ENCODE measurements around the gene LRFN4.

Gene LRFN4

GRCh38 chr11:66881927-66882452, 25.1 kb downstream of the LRFN4 start:
- no peak overlapping the region for H3K27ac Mint-ChIP-seq

GRCh38 chr11:66882561-66883015, 25.7 kb downstream of the LRFN4 start:
- H3K27ac Mint-ChIP-seq: no peak overlapping the region
- peaks cover 3% of the 10 kb centered on the region for H3K36me3 Mint-ChIP-seq
- no peaks in the 10 kb centered on the region for H3K9me3 Mint-ChIP-seq (ENCODE audit: low read depth)
- no peaks in the 10 kb centered on the region for H3K27me3 Mint-ChIP-seq
- no peak overlapping the region for H3K4me3 Mint-ChIP-seq
- H3K4me1 Mint-ChIP-seq (ENCODE audit: low read depth): peaks cover 12% of the 10 kb centered on the region

More at GRCh38 chr11:66881927-66882452, 25.1 kb downstream of the LRFN4 start:
- no peak overlapping the region for H3K4me3 Mint-ChIP-seq
- peaks cover 3% of the 10 kb centered on the region for H3K36me3 Mint-ChIP-seq
- H3K4me1 Mint-ChIP-seq (ENCODE audit: low read depth): peaks cover 12% of the 10 kb centered on the region
- no peaks in the 10 kb centered on the region for H3K27me3 Mint-ChIP-seq
- H3K9me3 Mint-ChIP-seq (ENCODE audit: low read depth): no peaks in the 10 kb centered on the region

GRCh38 chr11:66883016-66883965, 26.4 kb downstream of the LRFN4 start:
- no peak overlapping the region for H3K27ac Mint-ChIP-seq
- H3K4me3 Mint-ChIP-seq: no peak overlapping the region
- H3K4me1 Mint-ChIP-seq (ENCODE audit: low read depth): peaks cover 12% of the 10 kb centered on the region
- peaks cover 3% of the 10 kb centered on the region for H3K36me3 Mint-ChIP-seq
- H3K9me3 Mint-ChIP-seq (ENCODE audit: low read depth): no peaks in the 10 kb centered on the region
- H3K27me3 Mint-ChIP-seq: no peaks in the 10 kb centered on the region

GRCh38 chr11:66884443-66884842, 27.6 kb downstream of the LRFN4 start:
- H3K36me3 Mint-ChIP-seq: peaks cover 3% of the 10 kb centered on the region
- H3K4me1 Mint-ChIP-seq (ENCODE audit: low read depth): peaks cover 12% of the 10 kb centered on the region
- H3K9me3 Mint-ChIP-seq (ENCODE audit: low read depth): no peaks in the 10 kb centered on the region
- H3K27ac Mint-ChIP-seq: no peak overlapping the region
- H3K27me3 Mint-ChIP-seq: no peaks in the 10 kb centered on the region
- H3K4me3 Mint-ChIP-seq: no peak overlapping the region

GRCh38 chr11:66885469-66885868, 28.6 kb downstream of the LRFN4 start:
- Mint-ChIP-seq H3K9me3 (ENCODE audit: low read depth) (no peaks in the 10 kb centered on the region), H3K27ac (no peak overlapping the region), H3K36me3 (peaks cover 3% of the 10 kb centered on the region), H3K4me1 (ENCODE audit: low read depth) (peaks cover 9% of the 10 kb centered on the region), H3K27me3 (no peaks in the 10 kb centered on the region), H3K4me3 (no peak overlapping the region)

GRCh38 chr11:66885950-66886440, 29.1 kb downstream of the LRFN4 start:
- Mint-ChIP-seq H3K27ac (no peak overlapping the region), H3K4me3 (no peak overlapping the region), H3K36me3 (peaks cover 3% of the 10 kb centered on the region), H3K27me3 (no peaks in the 10 kb centered on the region), H3K9me3 (ENCODE audit: low read depth) (no peaks in the 10 kb centered on the region), H3K4me1 (ENCODE audit: low read depth) (peaks cover 4% of the 10 kb centered on the region)

- peaks cover 3% of the 10 kb centered on the region for H3K36me3 Mint-ChIP-seq
- H3K27me3 Mint-ChIP-seq: no peaks in the 10 kb centered on the region
- peaks cover under 1% of the 10 kb centered on the region for H3K4me1 Mint-ChIP-seq (ENCODE audit: low read depth)
- H3K9me3 Mint-ChIP-seq (ENCODE audit: low read depth): no peaks in the 10 kb centered on the region
- no peak overlapping the region for H3K4me3 Mint-ChIP-seq
- H3K27ac Mint-ChIP-seq: no peak overlapping the region
Measured at GRCh38 chr11:66886671-66887221, 29.9 kb downstream of the LRFN4 start.

GRCh38 chr11:66887526-66887925, 30.7 kb downstream of the LRFN4 start:
- Mint-ChIP-seq H3K36me3 (peaks cover 3% of the 10 kb centered on the region), H3K9me3 (ENCODE audit: low read depth) (no peaks in the 10 kb centered on the region), H3K4me3 (no peak overlapping the region), H3K27me3 (no peaks in the 10 kb centered on the region), H3K4me1 (ENCODE audit: low read depth) (peaks cover 7% of the 10 kb centered on the region), H3K27ac (no peak overlapping the region)

GRCh38 chr11:66888282-66888681, 31.4 kb downstream of the LRFN4 start:
- no peaks in the 10 kb centered on the region for H3K27me3 Mint-ChIP-seq
- no peak overlapping the region for H3K4me3 Mint-ChIP-seq
- H3K4me1 Mint-ChIP-seq (ENCODE audit: low read depth): peaks cover 7% of the 10 kb centered on the region
- peaks cover 3% of the 10 kb centered on the region for H3K36me3 Mint-ChIP-seq
- H3K9me3 Mint-ChIP-seq (ENCODE audit: low read depth): no peaks in the 10 kb centered on the region
- no peak overlapping the region for H3K27ac Mint-ChIP-seq

GRCh38 chr11:66889960-66890359, 33.1 kb downstream of the LRFN4 start:
- no peak overlapping the region for H3K4me3 Mint-ChIP-seq
- H3K27ac Mint-ChIP-seq: no peak overlapping the region
- H3K27me3 Mint-ChIP-seq: no peaks in the 10 kb centered on the region
- no peaks in the 10 kb centered on the region for H3K9me3 Mint-ChIP-seq (ENCODE audit: low read depth)
- H3K36me3 Mint-ChIP-seq: peaks cover 3% of the 10 kb centered on the region
- peaks cover 7% of the 10 kb centered on the region for H3K4me1 Mint-ChIP-seq (ENCODE audit: low read depth)

- Mint-ChIP-seq H3K27ac (no peak overlapping the region), H3K9me3 (ENCODE audit: low read depth) (no peaks in the 10 kb centered on the region), H3K27me3 (no peaks in the 10 kb centered on the region), H3K4me3 (no peak overlapping the region), H3K4me1 (ENCODE audit: low read depth) (peaks cover 7% of the 10 kb centered on the region), H3K36me3 (no peaks in the 10 kb centered on the region)
Measured at GRCh38 chr11:66891851-66892660, 35.2 kb downstream of the LRFN4 start.

- Mint-ChIP-seq H3K36me3 (no peaks in the 10 kb centered on the region), H3K4me1 (ENCODE audit: low read depth) (peaks cover 7% of the 10 kb centered on the region), H3K27me3 (no peaks in the 10 kb centered on the region), H3K4me3 (no peak overlapping the region), H3K27ac (no peak overlapping the region), H3K9me3 (ENCODE audit: low read depth) (no peaks in the 10 kb centered on the region)
Measured at GRCh38 chr11:66892911-66893310, 36.0 kb downstream of the LRFN4 start.

- peaks cover 7% of the 10 kb centered on the region for H3K4me1 Mint-ChIP-seq (ENCODE audit: low read depth)
- no peak overlapping the region for H3K4me3 Mint-ChIP-seq
- H3K27ac Mint-ChIP-seq: no peak overlapping the region
- no peaks in the 10 kb centered on the region for H3K9me3 Mint-ChIP-seq (ENCODE audit: low read depth)
- no peaks in the 10 kb centered on the region for H3K36me3 Mint-ChIP-seq
- no peaks in the 10 kb centered on the region for H3K27me3 Mint-ChIP-seq
Measured at GRCh38 chr11:66894141-66894540, 37.3 kb downstream of the LRFN4 start.

GRCh38 chr11:66901964-66902390, 45.1 kb downstream of the LRFN4 start:
- H3K27ac Mint-ChIP-seq: no peak overlapping the region
- H3K4me3 Mint-ChIP-seq: no peak overlapping the region
- H3K36me3 Mint-ChIP-seq: no peaks in the 10 kb centered on the region
- no peaks in the 10 kb centered on the region for H3K4me1 Mint-ChIP-seq (ENCODE audit: low read depth)
- no peaks in the 10 kb centered on the region for H3K9me3 Mint-ChIP-seq (ENCODE audit: low read depth)
- H3K27me3 Mint-ChIP-seq: no peaks in the 10 kb centered on the region
